C4-2B (cell line): ENCODE data around the gene PGBD5.

Source experiments
- ZFX ChIP-seq: fragments of 450-650 bp; IDR thresholded peaks from 2 replicates; pipeline ENCODE4 v1.6.1; 2017
- TF ChIP-seq, protein P1 (sequence below): fragments of 450-650 bp; conservative IDR thresholded peaks from 2 replicates; pipeline ENCODE4 v1.5.1; 2017; ENCODE audit warnings: mild to moderate bottlenecking

DNA sequence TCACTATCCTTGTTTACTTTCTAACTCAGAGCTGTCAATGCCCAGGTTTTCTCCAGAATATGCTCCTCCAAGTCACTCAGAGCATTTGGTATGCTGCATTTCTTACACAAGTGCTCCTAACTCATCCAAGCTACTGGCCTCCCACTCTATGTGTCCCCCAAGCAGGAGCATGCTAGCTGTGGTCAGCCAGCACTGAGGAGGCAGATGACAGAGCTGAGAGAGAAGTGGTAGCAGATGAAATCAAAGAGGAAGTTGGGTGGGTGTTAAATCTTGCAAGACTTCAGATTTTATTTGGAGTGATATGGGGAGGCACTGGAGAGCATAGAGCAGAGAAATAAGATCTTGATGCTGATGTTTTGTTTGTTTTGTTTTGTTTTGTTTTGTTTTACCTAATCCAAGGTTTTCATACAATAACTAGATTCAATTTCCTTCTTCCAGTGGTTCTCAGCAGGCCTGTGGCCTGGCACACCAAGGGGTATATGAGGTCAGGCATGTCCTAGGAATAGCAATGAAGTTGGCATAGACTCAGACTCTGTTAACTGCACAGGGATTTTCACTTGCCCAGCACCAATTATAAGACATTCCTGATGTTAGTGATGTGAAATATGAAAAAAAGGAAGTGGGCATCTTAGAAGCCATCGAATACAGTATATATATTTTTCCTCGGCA, 3.1 kb upstream of the PGBD5 start:
- TF ChIP-seq, protein P1, sequence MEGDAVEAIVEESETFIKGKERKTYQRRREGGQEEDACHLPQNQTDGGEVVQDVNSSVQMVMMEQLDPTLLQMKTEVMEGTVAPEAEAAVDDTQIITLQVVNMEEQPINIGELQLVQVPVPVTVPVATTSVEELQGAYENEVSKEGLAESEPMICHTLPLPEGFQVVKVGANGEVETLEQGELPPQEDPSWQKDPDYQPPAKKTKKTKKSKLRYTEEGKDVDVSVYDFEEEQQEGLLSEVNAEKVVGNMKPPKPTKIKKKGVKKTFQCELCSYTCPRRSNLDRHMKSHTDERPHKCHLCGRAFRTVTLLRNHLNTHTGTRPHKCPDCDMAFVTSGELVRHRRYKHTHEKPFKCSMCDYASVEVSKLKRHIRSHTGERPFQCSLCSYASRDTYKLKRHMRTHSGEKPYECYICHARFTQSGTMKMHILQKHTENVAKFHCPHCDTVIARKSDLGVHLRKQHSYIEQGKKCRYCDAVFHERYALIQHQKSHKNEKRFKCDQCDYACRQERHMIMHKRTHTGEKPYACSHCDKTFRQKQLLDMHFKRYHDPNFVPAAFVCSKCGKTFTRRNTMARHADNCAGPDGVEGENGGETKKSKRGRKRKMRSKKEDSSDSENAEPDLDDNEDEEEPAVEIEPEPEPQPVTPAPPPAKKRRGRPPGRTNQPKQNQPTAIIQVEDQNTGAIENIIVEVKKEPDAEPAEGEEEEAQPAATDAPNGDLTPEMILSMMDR = no peak
- TF ChIP-seq ZFX = no peak
